Liver (tissue), 9 donors: ENCODE data around the gene THRB. TPM values are rescaled to one million over a fixed set of nuclear protein-coding genes. Genes with fewer than 3 reads are reported as not detected.
A peak's percentile ranks its signal among the peaks of the same experiment; 100 is the strongest.

ENCODE experiments used
- DNase-seq: peaks from one replicate; pipeline ENCODE4 v3.0.0-alpha.2; 2017; ENCODE audit warnings: low spot score
- H3K27ac ChIP-seq, 2 donors: one replicate each; pipeline ENCODE4 v1.7.0; 2013; ENCODE audit warnings: inconsistent platforms in 2 of 2, low read length in 2 of 2, control low read depth in 1 of 2, low read depth in 1 of 2, mild to moderate bottlenecking in 1 of 2
- H3K27me3 ChIP-seq, 4 donors: one replicate each; pipeline versions ENCODE4 v1.6.1 to v1.7.0; 2013; ENCODE audit warnings: low read length in 3 of 4, inconsistent platforms in 1 of 4, mild to moderate bottlenecking in 1 of 4, moderate library complexity in 1 of 4; ENCODE audit not compliant: control insufficient read depth in 4 of 4, insufficient read depth in 4 of 4
- H3K36me3 ChIP-seq, 4 donors: one replicate each; pipeline versions ENCODE4 v1.6.1 to v1.7.0; 2013; ENCODE audit warnings: low read length in 3 of 4, mild to moderate bottlenecking in 3 of 4, low read depth in 1 of 4, moderate library complexity in 1 of 4; ENCODE audit not compliant: control insufficient read depth in 4 of 4, insufficient read depth in 3 of 4
- H3K4me1 ChIP-seq, 4 donors: one replicate each; pipeline versions ENCODE4 v1.6.1 to v1.7.0; 2013; ENCODE audit warnings: low read length in 3 of 4, mild to moderate bottlenecking in 3 of 4, moderate library complexity in 1 of 4; ENCODE audit not compliant: control insufficient read depth in 4 of 4, insufficient read depth in 4 of 4
- H3K4me3 ChIP-seq, 3 donors: one replicate each; pipeline versions ENCODE4 v1.6.1 to v1.7.0; 2013; ENCODE audit warnings: low read length in 3 of 3, control low read depth in 1 of 3, low read depth in 1 of 3, mild to moderate bottlenecking in 1 of 3
- H3K9ac ChIP-seq, 2 donors: one replicate each; pipeline ENCODE4 v1.7.0; 2013; ENCODE audit warnings: low read length in 2 of 2, mild to moderate bottlenecking in 2 of 2, moderate library complexity in 2 of 2, control low read depth in 1 of 2, low read depth in 1 of 2
- H3K9me3 ChIP-seq, 4 donors: one replicate each; pipeline versions ENCODE4 v1.6.1 to v1.7.0; 2013; ENCODE audit warnings: low read length in 3 of 4; ENCODE audit not compliant: control insufficient read depth in 4 of 4
- FOXA1 ChIP-seq: IDR thresholded peaks from 2 replicates; pipeline ENCODE4 v1.6.1; 2016; ENCODE audit warnings: antibody characterized with exemption
- FOXA2 ChIP-seq: IDR thresholded peaks from 2 replicates; pipeline ENCODE4 v1.6.1; 2016; ENCODE audit warnings: antibody characterized with exemption
- HNF4A ChIP-seq, 2 donors: conservative IDR thresholded peaks; 2 replicates each; pipeline ENCODE4 v1.6.1; 2016; ENCODE audit warnings: antibody characterized with exemption in 2 of 2, mild to moderate bottlenecking in 2 of 2
- HNF4G ChIP-seq: IDR thresholded peaks from 2 replicates; pipeline ENCODE4 v1.6.1; 2016; ENCODE audit warnings: antibody characterized with exemption
- JUND ChIP-seq, 2 donors: IDR thresholded peaks; 2 replicates each; pipeline ENCODE4 v1.6.1; 2016; ENCODE audit warnings: antibody characterized with exemption in 2 of 2
- RAD21 ChIP-seq, 2 donors: IDR thresholded peaks; 2 replicates each; pipeline ENCODE4 v1.6.1; 2016; ENCODE audit warnings: antibody characterized with exemption in 2 of 2, mild to moderate bottlenecking in 2 of 2
- RXRA ChIP-seq, 2 donors: IDR thresholded peaks; 2 replicates each; pipeline ENCODE4 v1.6.1; 2017 to 2018; ENCODE audit warnings: antibody characterized with exemption in 2 of 2, mild to moderate bottlenecking in 1 of 2
- SP1 ChIP-seq: IDR thresholded peaks from 2 replicates; pipeline ENCODE4 v1.6.1; 2018; ENCODE audit warnings: antibody characterized with exemption, mild to moderate bottlenecking
- TAF1 ChIP-seq: conservative IDR thresholded peaks from 2 replicates; pipeline ENCODE4 v1.6.1; 2016; ENCODE audit warnings: antibody characterized with exemption, mild to moderate bottlenecking
- WGBS: extraction: QIAGEN DNeasy Blood & Tissue Kit; methylation state at CpG from one replicate; pipeline ENCODE4 v1.1.7; 2013; 5-methylcytosine and 5-hydroxymethylcytosine counted together
- polyA plus RNA-seq, 2 donors: library from polyadenylated mRNA; stranded (reverse) in 1 of 2; unstranded in 1 of 2; fragments of 200-250 nt in 1 of 2; fragments of >200 nt in 1 of 2; fragmentation: Nextera tagmentation in 1 of 2; extraction: Ambion mirVana in 1 of 2; gene quantifications; one replicate each; pipeline versions ENCODE4 v1.2.1 to v1.2.3, GENCODE V29; 2013 to 2015
- total RNA-seq, 2 donors: library from RNA; depleted of rRNA; stranded (reverse); fragments of >200 nt; gene quantifications; one replicate each; pipeline ENCODE4 v1.2.3, GENCODE V29; 2014
- TF ChIP-seq, protein P1 (sequence below): IDR thresholded peaks from 2 replicates; pipeline ENCODE4 v1.6.1; 2016; ENCODE audit warnings: antibody characterized with exemption, mild to moderate bottlenecking
- TF ChIP-seq, protein P2 (sequence below): fragments of 150-350 bp; IDR thresholded peaks from 2 replicates; pipeline ENCODE4 v1.5.1; 2017; ENCODE audit warnings: improper control_type of control experiment, low read depth, low read length; ENCODE audit not compliant: missing input control
- TF ChIP-seq, protein P3 (sequence below): IDR thresholded peaks from 2 replicates; pipeline ENCODE4 v1.6.1; 2016; ENCODE audit warnings: antibody characterized with exemption
- donor health status: healthy.
- donor health status: healthy.
- donor health status: healthy.
- donor health status: healthy.
- donor health status: healthy.

Gene THRB
- total and polyA plus RNA-seq, 4 donors, result 5.9 to 23.9 (median 9.3) TPM

DNA sequence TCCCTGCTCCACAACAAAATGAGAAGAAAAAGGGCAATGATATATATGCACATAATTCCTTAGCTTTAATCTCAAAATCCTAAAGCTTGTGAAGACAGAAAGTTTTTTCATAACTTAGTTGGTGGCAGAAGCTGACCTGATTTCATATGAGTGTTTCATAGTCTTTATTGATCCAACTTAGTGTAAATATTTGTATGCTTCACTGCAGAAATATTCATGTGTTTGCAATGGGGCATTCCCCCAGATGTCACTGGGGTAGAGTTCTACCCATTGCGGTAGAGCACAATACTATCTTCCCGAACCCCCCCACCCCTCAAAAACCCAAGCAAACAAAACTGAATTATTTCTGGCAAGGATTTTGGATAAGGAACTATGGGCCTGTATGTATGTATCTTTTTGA, 221.2 kb downstream of the THRB start (continued):
- TF ChIP-seq, protein P1, sequence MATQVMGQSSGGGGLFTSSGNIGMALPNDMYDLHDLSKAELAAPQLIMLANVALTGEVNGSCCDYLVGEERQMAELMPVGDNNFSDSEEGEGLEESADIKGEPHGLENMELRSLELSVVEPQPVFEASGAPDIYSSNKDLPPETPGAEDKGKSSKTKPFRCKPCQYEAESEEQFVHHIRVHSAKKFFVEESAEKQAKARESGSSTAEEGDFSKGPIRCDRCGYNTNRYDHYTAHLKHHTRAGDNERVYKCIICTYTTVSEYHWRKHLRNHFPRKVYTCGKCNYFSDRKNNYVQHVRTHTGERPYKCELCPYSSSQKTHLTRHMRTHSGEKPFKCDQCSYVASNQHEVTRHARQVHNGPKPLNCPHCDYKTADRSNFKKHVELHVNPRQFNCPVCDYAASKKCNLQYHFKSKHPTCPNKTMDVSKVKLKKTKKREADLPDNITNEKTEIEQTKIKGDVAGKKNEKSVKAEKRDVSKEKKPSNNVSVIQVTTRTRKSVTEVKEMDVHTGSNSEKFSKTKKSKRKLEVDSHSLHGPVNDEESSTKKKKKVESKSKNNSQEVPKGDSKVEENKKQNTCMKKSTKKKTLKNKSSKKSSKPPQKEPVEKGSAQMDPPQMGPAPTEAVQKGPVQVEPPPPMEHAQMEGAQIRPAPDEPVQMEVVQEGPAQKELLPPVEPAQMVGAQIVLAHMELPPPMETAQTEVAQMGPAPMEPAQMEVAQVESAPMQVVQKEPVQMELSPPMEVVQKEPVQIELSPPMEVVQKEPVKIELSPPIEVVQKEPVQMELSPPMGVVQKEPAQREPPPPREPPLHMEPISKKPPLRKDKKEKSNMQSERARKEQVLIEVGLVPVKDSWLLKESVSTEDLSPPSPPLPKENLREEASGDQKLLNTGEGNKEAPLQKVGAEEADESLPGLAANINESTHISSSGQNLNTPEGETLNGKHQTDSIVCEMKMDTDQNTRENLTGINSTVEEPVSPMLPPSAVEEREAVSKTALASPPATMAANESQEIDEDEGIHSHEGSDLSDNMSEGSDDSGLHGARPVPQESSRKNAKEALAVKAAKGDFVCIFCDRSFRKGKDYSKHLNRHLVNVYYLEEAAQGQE, result peak; percentile 65

DNA sequence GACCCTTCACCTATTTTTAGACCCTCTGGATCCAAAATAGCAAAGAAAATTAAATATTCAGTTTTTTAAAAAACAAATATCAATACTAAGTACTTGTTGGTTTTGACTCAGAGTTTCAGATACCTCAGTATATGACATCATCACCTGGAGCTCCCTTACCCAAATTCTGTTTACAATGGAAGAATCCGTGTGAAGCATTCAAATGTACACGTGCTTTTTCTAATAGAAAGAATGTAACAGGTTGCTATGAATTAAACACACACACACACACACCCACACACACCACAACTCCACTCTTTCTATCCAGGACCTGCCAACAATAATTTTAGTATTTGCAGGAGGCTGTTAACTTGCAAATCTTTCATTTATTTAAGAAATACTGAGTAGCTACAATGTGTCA, 221.8 kb downstream of the THRB start:
- H3K9me3 ChIP-seq, result no peaks in the 10 kb centered on the region
- WGBS, result 38% methylated on average over 2 of the region's 2 CpGs
- no peaks in the 10 kb centered on the region for H3K27me3 ChIP-seq
- peak overlapping the region; percentile 89 for H3K27ac ChIP-seq
- DNase-seq, result no peak
- peaks cover 4 to 28% (median 12%) of the 10 kb centered on the region in 4 donors for H3K4me1 ChIP-seq
- TF ChIP-seq RAD21 (IDR thresholded peaks at IDR 0.05) (no peak), HNF4G (no peak), RXRA (IDR thresholded peaks at IDR 0.05) (peak; percentile 40 to 42), TAF1 (no peak), FOXA2 (peak; percentile 41), JUND (IDR thresholded peaks at IDR 0.05) (peak in 1 of 2 donors; percentile 56)
- TF ChIP-seq, protein P2, sequence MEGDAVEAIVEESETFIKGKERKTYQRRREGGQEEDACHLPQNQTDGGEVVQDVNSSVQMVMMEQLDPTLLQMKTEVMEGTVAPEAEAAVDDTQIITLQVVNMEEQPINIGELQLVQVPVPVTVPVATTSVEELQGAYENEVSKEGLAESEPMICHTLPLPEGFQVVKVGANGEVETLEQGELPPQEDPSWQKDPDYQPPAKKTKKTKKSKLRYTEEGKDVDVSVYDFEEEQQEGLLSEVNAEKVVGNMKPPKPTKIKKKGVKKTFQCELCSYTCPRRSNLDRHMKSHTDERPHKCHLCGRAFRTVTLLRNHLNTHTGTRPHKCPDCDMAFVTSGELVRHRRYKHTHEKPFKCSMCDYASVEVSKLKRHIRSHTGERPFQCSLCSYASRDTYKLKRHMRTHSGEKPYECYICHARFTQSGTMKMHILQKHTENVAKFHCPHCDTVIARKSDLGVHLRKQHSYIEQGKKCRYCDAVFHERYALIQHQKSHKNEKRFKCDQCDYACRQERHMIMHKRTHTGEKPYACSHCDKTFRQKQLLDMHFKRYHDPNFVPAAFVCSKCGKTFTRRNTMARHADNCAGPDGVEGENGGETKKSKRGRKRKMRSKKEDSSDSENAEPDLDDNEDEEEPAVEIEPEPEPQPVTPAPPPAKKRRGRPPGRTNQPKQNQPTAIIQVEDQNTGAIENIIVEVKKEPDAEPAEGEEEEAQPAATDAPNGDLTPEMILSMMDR, result no peak
- TF ChIP-seq, protein P1, result no peak
- TF ChIP-seq, protein P3, sequence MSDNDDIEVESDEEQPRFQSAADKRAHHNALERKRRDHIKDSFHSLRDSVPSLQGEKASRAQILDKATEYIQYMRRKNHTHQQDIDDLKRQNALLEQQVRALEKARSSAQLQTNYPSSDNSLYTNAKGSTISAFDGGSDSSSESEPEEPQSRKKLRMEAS, result no peak
- no peaks in the 10 kb centered on the region for H3K36me3 ChIP-seq
- H3K4me3 ChIP-seq, result no peak overlapping the region
- H3K9ac ChIP-seq, result peak overlapping the region; percentile 78 to 82

DNA sequence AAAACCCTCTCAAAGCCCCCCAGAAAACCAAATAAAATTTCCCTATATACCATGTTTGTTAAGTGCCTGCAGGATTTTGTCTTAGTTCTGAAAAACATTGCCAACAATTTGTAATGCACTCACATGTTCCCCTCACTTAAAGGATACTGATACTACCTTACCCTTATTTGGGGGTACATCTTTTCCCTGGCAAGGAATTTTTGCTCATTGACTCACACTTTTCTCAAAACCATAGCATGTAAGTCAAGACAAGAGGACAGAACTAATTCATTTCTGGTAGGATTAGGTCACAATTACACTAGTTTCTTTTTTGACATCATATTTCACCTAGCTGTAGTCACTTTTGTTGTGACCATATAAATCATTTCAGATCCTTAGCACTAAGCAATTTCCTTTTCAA, 222.2 kb downstream of the THRB start:
- H3K27me3 ChIP-seq, result no peaks in the 10 kb centered on the region
- no peaks in the 10 kb centered on the region for H3K36me3 ChIP-seq
- H3K27ac ChIP-seq, result peak overlapping the region; percentile 89
- TF ChIP-seq, protein P2, result no peak
- TF ChIP-seq SP1 (no peak), TAF1 (no peak), FOXA1 (no peak), HNF4A (conservative IDR thresholded peaks at IDR 0.05) (no peak), RAD21 (IDR thresholded peaks at IDR 0.05) (no peak), JUND (IDR thresholded peaks at IDR 0.05) (no peak), RXRA (IDR thresholded peaks at IDR 0.05) (no peak), HNF4G (no peak)
- TF ChIP-seq, protein P1, result no peak

More for the DNA sequence above, 222.2 kb downstream of the THRB start:
- Histone ChIP-seq H3K4me1 (peaks cover 4 to 28% (median 12%) of the 10 kb centered on the region in 4 donors), H3K9ac (peak overlapping the region in 1 of 2 donors; percentile 58), H3K9me3 (no peaks in the 10 kb centered on the region), H3K4me3 (no peak overlapping the region)
- no peak for DNase-seq
